OCI-LY3 (cell line): ENCODE measurements around the gene PRRT4.

ENCODE experiments used
- H2AFZ ChIP-seq: fragments of 200-600, 300-600 bp; shearing (Covaris generic); 2 replicates; pipeline ENCODE4 v1.6.0; 2014; ENCODE audit warnings: antibody characterized with exemption, low read depth, low read length
- H3K27ac ChIP-seq: fragments of 200-600, 300-600 bp; sonication (generic); 2 replicates; pipeline ENCODE4 v1.5.1; 2014; ENCODE audit warnings: mild to moderate bottlenecking, low read length, moderate library complexity, mixed read lengths
- H3K27me3 ChIP-seq: fragments of 200-600, 300-600 bp; sonication (generic); 2 replicates; pipeline ENCODE4 v1.6.1; 2014; ENCODE audit warnings: low read depth, low read length, mixed read lengths
- H3K36me3 ChIP-seq: fragments of 200-600, 300-600 bp; sonication (generic); replicated peaks from 2 replicates; pipeline ENCODE3; 2014; ENCODE audit warnings: low read depth, low read length, mixed read lengths
- H3K4me1 ChIP-seq: fragments of 300-600, 200-600 bp; sonication (generic); 2 replicates; pipeline ENCODE4 v1.6.1; 2014; ENCODE audit warnings: low read length, mixed read lengths
- H3K4me2 ChIP-seq: fragments of 200-600, 300-600 bp; sonication (generic); 2 replicates; pipeline ENCODE4 v1.6.1; 2014; ENCODE audit warnings: low read length, mixed read lengths
- H3K4me3 ChIP-seq: fragments of 300-600, 200-600 bp; sonication (generic); 2 replicates; pipeline ENCODE4 v1.5.1; 2014; ENCODE audit warnings: antibody characterized with exemption, mild to moderate bottlenecking, low read length, moderate library complexity
- H3K79me2 ChIP-seq: fragments of 300-600, 200-600 bp; shearing (Covaris generic); 2 replicates; pipeline ENCODE4 v1.6.1; 2014; ENCODE audit warnings: mild to moderate bottlenecking, low read length, mixed read lengths
- H3K9ac ChIP-seq: fragments of 300-600, 200-600 bp; shearing (Covaris generic); 2 replicates; pipeline ENCODE4 v1.6.0; 2014; ENCODE audit warnings: mild to moderate bottlenecking, low read length, moderate library complexity
- H3K9me3 ChIP-seq: fragments of 200-600, 300-600 bp; shearing (Covaris generic); 2 replicates; pipeline ENCODE4 v1.6.1; 2014; ENCODE audit warnings: low read length, mixed read lengths; ENCODE audit not compliant: insufficient read depth
- H4K20me1 ChIP-seq: fragments of 200-600, 300-600 bp; sonication (generic); 2 replicates; pipeline ENCODE4 v1.6.1; 2016; ENCODE audit warnings: low read length, mixed read lengths; ENCODE audit not compliant: insufficient read depth
- EZH2phosphoT487 ChIP-seq: fragments of 200-600 bp; shearing (Covaris generic); IDR thresholded peaks from 2 replicates; pipeline ENCODE4 v1.6.1; 2018; ENCODE audit warnings: antibody characterized with exemption, mixed run types, low read depth
- TF ChIP-seq, protein P1 (sequence below): fragments of 200-600, 300-600 bp; sonication (generic); IDR thresholded peaks from 2 replicates; pipeline ENCODE4 v1.5.1; 2014; ENCODE audit warnings: antibody characterized with exemption, low read length, low read depth

The PRRT4 gene

DNA sequence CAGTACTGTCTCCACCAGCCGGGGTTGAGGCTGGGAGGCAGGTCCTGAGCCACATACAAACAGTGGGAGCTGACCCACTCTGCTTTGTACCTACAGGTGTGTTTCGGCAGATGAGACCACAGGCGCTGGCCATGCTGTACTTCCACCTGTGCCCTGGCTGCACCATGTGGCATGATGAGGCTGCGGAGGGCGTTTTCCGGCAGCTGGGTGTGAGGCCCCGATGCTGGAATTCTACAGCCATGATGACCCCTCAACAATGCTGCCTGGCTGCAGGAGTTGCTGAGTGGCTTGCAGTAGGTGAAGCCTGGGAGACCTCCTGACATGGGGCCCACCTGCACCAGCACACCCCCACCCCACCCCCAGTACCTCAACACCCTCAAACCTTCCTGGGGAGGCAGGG lies 30.3 kb upstream of the PRRT4 start:
- Histone ChIP-seq H4K20me1 (no peaks in the 10 kb centered on the region), H2AFZ (no peak overlapping the region), H3K36me3 (peaks cover 15% of the 10 kb centered on the region), H3K4me2 (no peak overlapping the region), H3K27ac (no peak overlapping the region), H3K4me3 (no peak overlapping the region), H3K27me3 (no peaks in the 10 kb centered on the region), H3K9me3 (no peaks in the 10 kb centered on the region), H3K79me2 (no peaks in the 10 kb centered on the region), H3K9ac (no peak overlapping the region), H3K4me1 (no peaks in the 10 kb centered on the region; the same call in 1 of the 2 replicates)
- TF ChIP-seq EZH2phosphoT487 = no peak
- TF ChIP-seq, protein P1, sequence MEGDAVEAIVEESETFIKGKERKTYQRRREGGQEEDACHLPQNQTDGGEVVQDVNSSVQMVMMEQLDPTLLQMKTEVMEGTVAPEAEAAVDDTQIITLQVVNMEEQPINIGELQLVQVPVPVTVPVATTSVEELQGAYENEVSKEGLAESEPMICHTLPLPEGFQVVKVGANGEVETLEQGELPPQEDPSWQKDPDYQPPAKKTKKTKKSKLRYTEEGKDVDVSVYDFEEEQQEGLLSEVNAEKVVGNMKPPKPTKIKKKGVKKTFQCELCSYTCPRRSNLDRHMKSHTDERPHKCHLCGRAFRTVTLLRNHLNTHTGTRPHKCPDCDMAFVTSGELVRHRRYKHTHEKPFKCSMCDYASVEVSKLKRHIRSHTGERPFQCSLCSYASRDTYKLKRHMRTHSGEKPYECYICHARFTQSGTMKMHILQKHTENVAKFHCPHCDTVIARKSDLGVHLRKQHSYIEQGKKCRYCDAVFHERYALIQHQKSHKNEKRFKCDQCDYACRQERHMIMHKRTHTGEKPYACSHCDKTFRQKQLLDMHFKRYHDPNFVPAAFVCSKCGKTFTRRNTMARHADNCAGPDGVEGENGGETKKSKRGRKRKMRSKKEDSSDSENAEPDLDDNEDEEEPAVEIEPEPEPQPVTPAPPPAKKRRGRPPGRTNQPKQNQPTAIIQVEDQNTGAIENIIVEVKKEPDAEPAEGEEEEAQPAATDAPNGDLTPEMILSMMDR = no peak

- H3K4me2 ChIP-seq = no peak overlapping the region
- H3K9me3 ChIP-seq = no peaks in the 10 kb centered on the region
- peaks cover 15% of the 10 kb centered on the region for H3K36me3 ChIP-seq
- TF ChIP-seq, protein P1 = no peak
- no peak for TF ChIP-seq EZH2phosphoT487
- H3K27ac ChIP-seq = no peak overlapping the region
- H3K9ac ChIP-seq = no peak overlapping the region
- no peak overlapping the region for H2AFZ ChIP-seq
- H3K27me3 ChIP-seq = no peaks in the 10 kb centered on the region
- no peaks in the 10 kb centered on the region; the same call in 1 of the 2 replicates for H3K4me1 ChIP-seq
- H4K20me1 ChIP-seq = no peaks in the 10 kb centered on the region
- H3K4me3 ChIP-seq = no peak overlapping the region
- no peaks in the 10 kb centered on the region for H3K79me2 ChIP-seq
Measured at GRCh38 chr7:128390871-128391565, 29.5 kb upstream of the PRRT4 start.

DNA sequence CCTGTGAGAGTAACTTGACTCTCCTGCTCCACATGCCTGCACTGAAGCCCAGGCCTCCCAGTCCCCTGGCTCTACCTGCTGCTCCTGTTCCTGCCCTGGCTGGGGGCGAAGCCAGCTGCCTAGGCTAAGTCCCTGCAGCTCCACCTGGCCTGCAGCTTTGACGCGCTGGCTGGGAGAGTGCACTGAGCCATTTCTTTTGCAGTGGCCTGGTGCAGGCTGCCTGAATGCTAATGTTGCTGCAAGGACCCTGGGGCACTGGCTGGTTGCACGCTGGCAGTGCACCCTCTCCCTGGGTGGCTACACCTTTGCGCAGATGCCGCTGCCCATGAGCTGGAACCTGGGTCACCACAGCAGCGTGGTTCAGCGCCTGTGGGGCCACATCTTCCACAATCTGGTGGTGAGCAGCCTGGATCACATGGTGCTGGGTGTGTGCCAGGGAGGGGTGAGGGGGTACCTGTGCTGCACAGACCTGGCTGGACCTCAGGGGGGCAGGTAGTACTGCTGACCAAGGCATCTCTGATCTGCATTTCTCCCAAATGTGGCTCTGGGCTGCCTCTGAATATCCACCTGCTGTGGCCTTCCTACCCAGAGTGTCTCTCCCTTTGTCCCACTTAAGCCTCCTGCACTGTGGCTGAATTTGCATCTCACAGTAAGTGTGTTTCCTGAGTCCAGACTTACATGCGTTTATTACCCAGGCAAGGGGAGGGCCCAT lies 28.3 kb upstream of the PRRT4 start:
- no peak overlapping the region for H3K4me2 ChIP-seq
- no peak overlapping the region for H3K27ac ChIP-seq
- no peaks in the 10 kb centered on the region; the same call in 1 of the 2 replicates for H3K4me1 ChIP-seq
- H4K20me1 ChIP-seq = no peaks in the 10 kb centered on the region
- no peak overlapping the region for H3K4me3 ChIP-seq
- H3K9me3 ChIP-seq = no peaks in the 10 kb centered on the region
- peaks cover 8% of the 10 kb centered on the region for H3K36me3 ChIP-seq
- H2AFZ ChIP-seq = no peak overlapping the region
- TF ChIP-seq EZH2phosphoT487 = no peak
- TF ChIP-seq, protein P1 = no peak
- H3K27me3 ChIP-seq = no peaks in the 10 kb centered on the region
- no peak overlapping the region for H3K9ac ChIP-seq
- no peaks in the 10 kb centered on the region for H3K79me2 ChIP-seq

DNA sequence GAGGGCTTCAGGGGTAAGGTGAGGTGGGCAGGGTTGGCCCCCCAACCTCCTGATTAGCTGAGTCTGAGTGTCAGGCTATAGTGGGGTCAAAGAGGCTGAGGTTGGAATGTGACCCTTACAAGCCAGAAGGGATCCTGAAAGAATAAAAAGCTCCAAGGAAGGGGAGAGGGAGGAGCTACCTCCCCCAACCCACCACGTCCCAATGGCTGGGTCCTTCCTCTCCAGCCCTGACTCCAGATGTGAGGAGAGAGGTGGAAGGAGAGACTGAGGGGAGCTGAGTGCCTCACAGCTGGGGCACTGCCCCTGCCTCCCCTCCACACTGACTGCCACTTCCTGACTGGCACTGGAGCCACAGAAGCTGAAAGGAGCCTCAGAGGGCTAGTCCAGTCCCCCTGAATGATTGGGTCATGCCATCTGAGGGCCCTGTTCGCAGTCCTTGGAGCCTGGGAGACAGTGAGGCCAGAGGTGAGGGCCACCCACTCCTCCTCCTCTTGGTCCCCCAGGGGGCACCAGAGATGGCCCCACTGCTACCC lies 27.7 kb upstream of the PRRT4 start:
- H2AFZ ChIP-seq = no peak overlapping the region
- H3K4me1 ChIP-seq = no peaks in the 10 kb centered on the region; the same call in 1 of the 2 replicates
- no peak overlapping the region for H3K4me3 ChIP-seq
- TF ChIP-seq, protein P1 = no peak
- no peak for TF ChIP-seq EZH2phosphoT487
- no peak overlapping the region for H3K27ac ChIP-seq
- no peaks in the 10 kb centered on the region for H4K20me1 ChIP-seq
- no peaks in the 10 kb centered on the region for H3K9me3 ChIP-seq
- H3K79me2 ChIP-seq = no peaks in the 10 kb centered on the region
- no peak overlapping the region for H3K9ac ChIP-seq
- no peaks in the 10 kb centered on the region for H3K27me3 ChIP-seq
- H3K36me3 ChIP-seq = peaks cover 6% of the 10 kb centered on the region
- H3K4me2 ChIP-seq = no peak overlapping the region
